SK-N-SH (cell line): ENCODE measurements around the gene RMC1. TPM values are rescaled to one million over a fixed set of nuclear protein-coding genes. Genes with fewer than 3 reads are reported as not detected.

ENCODE experiments used
- CTCF ChIA-PET: fragments of 300-600, 350-600 bp; formaldehyde crosslinking; extraction: SDS; loops from one replicate; lab custom pipeline; 2021; lab: Yijun Ruan, JAX
- POLR2A ChIA-PET: fragments of 350-600 bp; sonication (Branson Sonifier 250); formaldehyde crosslinking; extraction: SDS; loops from one replicate; lab custom pipeline; 2020; ENCODE audit warnings: antibody characterized with exemption, inconsistent platforms; lab: Yijun Ruan, JAX
- DNase-seq: peaks from one replicate; pipeline ENCODE4 v3.0.0; 2012
- H2AFZ ChIP-seq: fragments of 200-600 bp; sonication (generic); 2 replicates; pipeline ENCODE4 v1.8.1; 2016; ENCODE audit warnings: antibody characterized with exemption, mild to moderate bottlenecking, low read depth
- H3F3A ChIP-seq: fragments of 200-600 bp; sonication (generic); replicated peaks from 2 replicates; pipeline ENCODE3; 2016; ENCODE audit warnings: antibody characterized with exemption, mild to moderate bottlenecking; ENCODE audit not compliant: insufficient read depth
- H3K27ac ChIP-seq, 2 experiments: fragments of 200-500 bp in 1 of 2; fragments of 200-600 bp in 1 of 2; sonication (Bioruptor generic) in 1 of 2; sonication (generic), shearing (Covaris generic) in 1 of 2; 2 replicates each; pipeline versions ENCODE4 v1.5.1 to v1.6.1; 2014 to 2016; ENCODE audit warnings: low read depth in 2 of 2, inconsistent platforms in 1 of 2, low read length in 1 of 2, mild to moderate bottlenecking in 1 of 2, mixed read lengths in 1 of 2
- H3K27me3 ChIP-seq: fragments of 200-600 bp; sonication (generic), shearing (Covaris generic); 2 replicates; pipeline ENCODE4 v1.6.1; 2016; ENCODE audit warnings: mixed run types; ENCODE audit not compliant: insufficient read depth
- H3K36me3 ChIP-seq, 2 experiments: fragments of 200-500 bp in 1 of 2; fragments of 200-600 bp in 1 of 2; sonication (Bioruptor generic) in 1 of 2; sonication (generic) in 1 of 2; replicated peaks in 1 of 2; 2 replicates each; pipeline versions ENCODE3 to v1.5.1; 2014 to 2016; ENCODE audit warnings: low read length in 1 of 2, mild to moderate bottlenecking in 1 of 2; ENCODE audit not compliant: insufficient read depth in 2 of 2, control insufficient read depth in 1 of 2
- H3K4me1 ChIP-seq, 2 experiments: fragments of 200-500 bp in 1 of 2; fragments of 200-600 bp in 1 of 2; sonication (Bioruptor generic) in 1 of 2; sonication (generic), shearing (Covaris generic) in 1 of 2; 2 replicates each; pipeline versions ENCODE4 v1.5.1 to v1.6.1; 2014 to 2016; ENCODE audit warnings: low read depth in 1 of 2, low read length in 1 of 2, mixed run types in 1 of 2; ENCODE audit not compliant: insufficient read depth in 2 of 2, control insufficient read depth in 1 of 2
- H3K4me2 ChIP-seq: fragments of 200-600 bp; sonication (generic), shearing (Covaris generic); 2 replicates; pipeline ENCODE4 v1.6.1; 2017; ENCODE audit warnings: mixed run types
- H3K4me3 ChIP-seq, 2 experiments: fragments of 200-500 bp in 1 of 2; fragments of 200-600 bp in 1 of 2; sonication (Bioruptor generic) in 1 of 2; sonication (generic), shearing (Covaris generic) in 1 of 2; 2 replicates each; pipeline versions ENCODE4 v1.5.1 to v1.8.1; 2014 to 2016; ENCODE audit warnings: low read depth in 2 of 2, inconsistent platforms in 1 of 2, low read length in 1 of 2, mild to moderate bottlenecking in 1 of 2, mixed read lengths in 1 of 2, moderate library complexity in 1 of 2
- H3K79me2 ChIP-seq: fragments of 200-600 bp; sonication (generic); 2 replicates; pipeline ENCODE4 v1.8.1; 2017; ENCODE audit warnings: mild to moderate bottlenecking; ENCODE audit not compliant: insufficient read depth
- H3K9ac ChIP-seq: fragments of 200-600 bp; sonication (generic); 2 replicates; pipeline ENCODE4 v1.6.1; 2017; ENCODE audit warnings: mixed run types
- H3K9me2 ChIP-seq: fragments of 200-600 bp; sonication (generic); 2 replicates; pipeline ENCODE4 v1.6.1; 2017; ENCODE audit warnings: mixed run types
- H3K9me3 ChIP-seq: fragments of 200-600 bp; sonication (generic); 2 replicates; pipeline ENCODE4 v1.6.1; 2017; ENCODE audit warnings: mixed run types, mild to moderate bottlenecking, moderate library complexity
- H4K20me1 ChIP-seq: fragments of 200-600 bp; sonication (generic); 2 replicates; pipeline ENCODE4 v1.6.1; 2017; ENCODE audit warnings: mild to moderate bottlenecking, mixed run types; ENCODE audit not compliant: insufficient read depth
- ELF1 ChIP-seq: IDR thresholded peaks from 2 replicates; pipeline ENCODE4 v1.4.0; 2012
- EZH2phosphoT487 ChIP-seq: fragments of 200-600 bp; sonication (generic); IDR thresholded peaks from 2 replicates; pipeline ENCODE4 v1.6.1; 2017; ENCODE audit warnings: low read depth, mixed run types, mild to moderate bottlenecking, antibody characterized with exemption, moderate library complexity, borderline replicate concordance
- FOSL2 ChIP-seq: IDR thresholded peaks from 2 replicates; pipeline ENCODE4 v1.4.0; 2012; ENCODE audit warnings: low read depth, mild to moderate bottlenecking, moderate library complexity, borderline replicate concordance
- FOXM1 ChIP-seq: IDR thresholded peaks from 2 replicates; pipeline ENCODE4 v1.4.0; 2012; ENCODE audit warnings: low read depth, mild to moderate bottlenecking
- GABPA ChIP-seq: IDR thresholded peaks from 2 replicates; pipeline ENCODE4 v1.4.0; 2012; ENCODE audit warnings: low read depth, mild to moderate bottlenecking
- IRF3 ChIP-seq: fragments of 150-350 bp; IDR thresholded peaks from 2 replicates; pipeline ENCODE4 v1.6.1; 2016; ENCODE audit warnings: mild to moderate bottlenecking, low read depth, low read length
- JUND ChIP-seq: IDR thresholded peaks from 2 replicates; pipeline ENCODE4 v1.4.0; 2012
- MXI1 ChIP-seq: IDR thresholded peaks from 2 replicates; pipeline ENCODE4 v1.6.1; 2012; ENCODE audit warnings: mild to moderate bottlenecking, low read depth, low read length, improper control_type of control experiment
- RAD21 ChIP-seq: IDR thresholded peaks from 2 replicates; pipeline ENCODE4 v1.6.1; 2012; ENCODE audit warnings: mild to moderate bottlenecking, low read length
- RFX5 ChIP-seq: IDR thresholded peaks from 2 replicates; pipeline ENCODE4 v1.6.1; 2012; ENCODE audit warnings: mild to moderate bottlenecking, improper control_type of control experiment, low read length
- RXRA ChIP-seq: IDR thresholded peaks from 2 replicates; pipeline ENCODE4 v1.4.0; 2012; ENCODE audit warnings: low read depth, mild to moderate bottlenecking, borderline replicate concordance
- TAF1 ChIP-seq: IDR thresholded peaks from 2 replicates; pipeline ENCODE4 v1.6.1; 2012; ENCODE audit warnings: low read depth, mild to moderate bottlenecking, low read length, moderate library complexity, borderline replicate concordance
- TEAD4 ChIP-seq: IDR thresholded peaks from 2 replicates; pipeline ENCODE4 v1.4.0; 2012; ENCODE audit warnings: mild to moderate bottlenecking, borderline replicate concordance; ENCODE audit not compliant: insufficient read depth
- YY1 ChIP-seq: IDR thresholded peaks from 2 replicates; pipeline ENCODE4 v1.4.0; 2012; ENCODE audit warnings: low read depth, mild to moderate bottlenecking
- WGBS: methylation state at CpG from one replicate; pipeline ENCODE4 v1.1.6; 2017; ENCODE audit warnings: low lambda C conversion rate; 5-methylcytosine and 5-hydroxymethylcytosine counted together
- polyA plus RNA-seq, 3 experiments: library from polyadenylated mRNA; depleted of rRNA; stranded (reverse); fragments of >200 nt; gene quantifications; 2 replicates each; pipeline ENCODE4 v1.2.3, GENCODE V29; 2012
- TF ChIP-seq, protein P1 (sequence below): IDR thresholded peaks from 2 replicates; pipeline ENCODE4 v1.4.0; 2012; ENCODE audit warnings: low read depth, borderline replicate concordance
- TF ChIP-seq, protein P2 (sequence below): IDR thresholded peaks from 2 replicates; pipeline ENCODE4 v1.4.0; 2012; ENCODE audit warnings: low read depth, borderline replicate concordance

Gene RMC1
- polyA plus RNA-seq, 1 of the 3 experiments (the other 2 are of a cell fraction): 26.4 TPM

DNA sequence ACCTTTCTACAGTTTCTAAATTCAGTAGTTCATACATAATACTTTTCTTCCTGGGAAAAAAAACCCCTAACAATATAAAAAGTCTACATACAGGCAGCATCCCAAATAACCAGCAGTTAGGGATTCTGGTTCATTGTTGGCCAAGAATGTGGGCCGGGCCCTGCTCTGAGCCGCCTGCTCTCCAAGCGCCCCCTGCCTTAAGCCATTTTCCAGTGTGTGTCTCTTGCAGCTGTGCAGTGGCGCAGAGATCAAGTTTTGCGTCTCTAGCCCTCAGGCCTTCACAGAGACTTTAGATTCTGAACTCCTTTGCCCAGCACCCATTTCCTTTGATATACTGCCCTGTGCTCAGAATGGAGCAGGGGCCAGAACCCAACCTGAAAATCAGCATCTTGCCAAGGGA lies 32.9 kb downstream of the RMC1 start:
- ChIA-PET POLR2A (interaction anchor here (0.7 kb wide), 1 partner anchor 605 kb away, joined by 3 read pairs; no protein-coding TSS in a partner anchor), CTCF (no interaction called here)
- H3K4me1 ChIP-seq: no peaks in the 10 kb centered on the region; a peak in 1 of 4 replicates
- H3K4me2 ChIP-seq: no peak overlapping the region
- no peaks in the 10 kb centered on the region for H4K20me1 ChIP-seq
- H2AFZ ChIP-seq: no peak overlapping the region
- no peak overlapping the region for H3K27ac ChIP-seq
- H3K9ac ChIP-seq: no peak overlapping the region
- H3K4me3 ChIP-seq: no peak overlapping the region
- H3K27me3 ChIP-seq: no peaks in the 10 kb centered on the region
- peaks cover 58 to 90% of the 10 kb centered on the region in 2 experiments for H3K36me3 ChIP-seq
- no peaks in the 10 kb centered on the region for H3K9me2 ChIP-seq
- H3K79me2 ChIP-seq: no peaks in the 10 kb centered on the region
- H3K9me3 ChIP-seq: no peaks in the 10 kb centered on the region
- 97% methylated on average over 5 of the region's 5 CpGs for WGBS
- no peaks in the 10 kb centered on the region for H3F3A ChIP-seq
- DNase-seq: no peak
- no peak for TF ChIP-seq TAF1
- no peak for TF ChIP-seq GABPA
- TF ChIP-seq RXRA: no peak
- no peak for TF ChIP-seq TEAD4
- TF ChIP-seq FOXM1: no peak
- no peak for TF ChIP-seq YY1
- TF ChIP-seq FOSL2: no peak
- no peak for TF ChIP-seq MXI1
- no peak for TF ChIP-seq RAD21
- TF ChIP-seq IRF3: no peak
- TF ChIP-seq, protein P1, sequence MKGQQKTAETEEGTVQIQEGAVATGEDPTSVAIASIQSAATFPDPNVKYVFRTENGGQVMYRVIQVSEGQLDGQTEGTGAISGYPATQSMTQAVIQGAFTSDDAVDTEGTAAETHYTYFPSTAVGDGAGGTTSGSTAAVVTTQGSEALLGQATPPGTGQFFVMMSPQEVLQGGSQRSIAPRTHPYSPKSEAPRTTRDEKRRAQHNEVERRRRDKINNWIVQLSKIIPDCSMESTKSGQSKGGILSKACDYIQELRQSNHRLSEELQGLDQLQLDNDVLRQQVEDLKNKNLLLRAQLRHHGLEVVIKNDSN: no peak
- TF ChIP-seq EZH2phosphoT487: no peak
- TF ChIP-seq, protein P2, sequence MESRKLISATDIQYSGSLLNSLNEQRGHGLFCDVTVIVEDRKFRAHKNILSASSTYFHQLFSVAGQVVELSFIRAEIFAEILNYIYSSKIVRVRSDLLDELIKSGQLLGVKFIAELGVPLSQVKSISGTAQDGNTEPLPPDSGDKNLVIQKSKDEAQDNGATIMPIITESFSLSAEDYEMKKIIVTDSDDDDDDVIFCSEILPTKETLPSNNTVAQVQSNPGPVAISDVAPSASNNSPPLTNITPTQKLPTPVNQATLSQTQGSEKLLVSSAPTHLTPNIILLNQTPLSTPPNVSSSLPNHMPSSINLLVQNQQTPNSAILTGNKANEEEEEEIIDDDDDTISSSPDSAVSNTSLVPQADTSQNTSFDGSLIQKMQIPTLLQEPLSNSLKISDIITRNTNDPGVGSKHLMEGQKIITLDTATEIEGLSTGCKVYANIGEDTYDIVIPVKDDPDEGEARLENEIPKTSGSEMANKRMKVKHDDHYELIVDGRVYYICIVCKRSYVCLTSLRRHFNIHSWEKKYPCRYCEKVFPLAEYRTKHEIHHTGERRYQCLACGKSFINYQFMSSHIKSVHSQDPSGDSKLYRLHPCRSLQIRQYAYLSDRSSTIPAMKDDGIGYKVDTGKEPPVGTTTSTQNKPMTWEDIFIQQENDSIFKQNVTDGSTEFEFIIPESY: no peak
- no peak for TF ChIP-seq RFX5
- no peak for TF ChIP-seq ELF1
- TF ChIP-seq JUND: no peak
